ENCODE results near the gene EHMT2.
"Not testable (repeated sequence)": the region's sequence is repeated elsewhere in the genome, so short reads cannot be mapped to it uniquely, and the experiment has no call there.

The EHMT2 gene

DNA sequence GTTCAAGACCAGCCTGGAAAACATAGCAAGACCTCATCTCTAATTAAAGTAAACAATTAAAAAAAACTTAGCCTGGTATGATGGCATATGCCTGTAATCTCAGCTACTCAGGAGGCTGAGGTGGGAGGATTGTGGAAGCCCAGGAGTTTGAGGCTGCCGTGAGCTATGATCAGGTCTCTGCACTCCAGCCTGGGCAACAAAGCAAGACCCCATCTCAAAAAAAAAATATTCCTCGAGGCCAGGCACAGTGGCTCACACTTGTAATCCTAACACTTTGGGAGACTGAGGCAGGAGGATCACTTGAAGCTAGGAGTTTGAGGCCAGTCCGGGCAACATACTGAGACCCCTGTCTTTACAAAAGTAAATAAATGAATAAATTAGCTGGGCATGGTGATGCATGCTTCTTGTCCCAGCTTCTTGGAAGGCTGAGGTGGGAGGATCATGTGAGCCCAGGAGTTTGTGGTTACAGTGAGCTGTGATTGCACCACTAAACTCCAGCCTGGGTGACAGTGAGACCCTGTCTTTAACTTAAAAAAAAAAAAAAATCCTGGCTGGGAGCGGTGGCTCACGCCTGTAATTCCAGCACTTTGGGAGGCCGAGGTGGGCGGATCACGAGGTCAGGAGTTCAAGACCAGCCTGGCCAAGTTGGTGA lies 20.7 kb upstream of the EHMT2 start:
- no peak overlapping the region for H3K27ac ChIP-seq
- no peak for DNase-seq (ENCODE audit: low spot score)
- TF ChIP-seq, protein P1, sequence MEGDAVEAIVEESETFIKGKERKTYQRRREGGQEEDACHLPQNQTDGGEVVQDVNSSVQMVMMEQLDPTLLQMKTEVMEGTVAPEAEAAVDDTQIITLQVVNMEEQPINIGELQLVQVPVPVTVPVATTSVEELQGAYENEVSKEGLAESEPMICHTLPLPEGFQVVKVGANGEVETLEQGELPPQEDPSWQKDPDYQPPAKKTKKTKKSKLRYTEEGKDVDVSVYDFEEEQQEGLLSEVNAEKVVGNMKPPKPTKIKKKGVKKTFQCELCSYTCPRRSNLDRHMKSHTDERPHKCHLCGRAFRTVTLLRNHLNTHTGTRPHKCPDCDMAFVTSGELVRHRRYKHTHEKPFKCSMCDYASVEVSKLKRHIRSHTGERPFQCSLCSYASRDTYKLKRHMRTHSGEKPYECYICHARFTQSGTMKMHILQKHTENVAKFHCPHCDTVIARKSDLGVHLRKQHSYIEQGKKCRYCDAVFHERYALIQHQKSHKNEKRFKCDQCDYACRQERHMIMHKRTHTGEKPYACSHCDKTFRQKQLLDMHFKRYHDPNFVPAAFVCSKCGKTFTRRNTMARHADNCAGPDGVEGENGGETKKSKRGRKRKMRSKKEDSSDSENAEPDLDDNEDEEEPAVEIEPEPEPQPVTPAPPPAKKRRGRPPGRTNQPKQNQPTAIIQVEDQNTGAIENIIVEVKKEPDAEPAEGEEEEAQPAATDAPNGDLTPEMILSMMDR (conservative IDR thresholded peaks at IDR 0.05; ENCODE audit: low read depth) = no peak
- ChIA-PET POLR2A (ENCODE audit: low non-redundant PET) (no interaction called here), CTCF (interaction anchor here (0.6 to 0.7 kb wide), 3 partner anchors 24 to 1029 kb away, joined by 4 to 7 read pairs (median 5); no protein-coding TSS in a partner anchor)

DNA sequence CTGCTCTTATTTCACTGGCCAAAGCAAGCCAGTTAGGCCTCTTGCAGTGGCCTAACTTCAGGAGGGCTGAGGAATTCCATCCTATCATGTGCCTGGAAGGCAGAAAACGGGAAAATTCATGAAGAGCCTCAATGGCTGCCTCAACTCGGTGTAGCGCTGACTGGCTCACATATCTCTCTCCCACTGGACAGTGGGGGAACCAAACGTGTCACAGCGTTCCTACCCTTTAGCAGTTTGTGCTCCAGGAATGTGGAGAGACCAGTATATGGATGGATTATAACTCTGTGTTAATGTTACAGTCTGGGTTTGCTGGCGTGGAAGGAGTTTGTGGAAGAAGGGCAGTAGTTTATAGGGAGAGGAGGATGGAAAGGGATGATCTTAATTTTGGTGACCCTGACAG lies 18.3 kb upstream of the EHMT2 start:
- no peak for DNase-seq (ENCODE audit: low spot score)
- CTCF ChIA-PET = interaction anchor here (0.7 kb wide), 1 partner anchor 199 kb away, joined by 3 read pairs; no protein-coding TSS in a partner anchor
- POLR2A ChIA-PET (ENCODE audit: low non-redundant PET) = no interaction called here
- H3K27ac ChIP-seq = no peak overlapping the region
- TF ChIP-seq, protein P1 (conservative IDR thresholded peaks at IDR 0.05; ENCODE audit: low read depth) = no peak

DNA sequence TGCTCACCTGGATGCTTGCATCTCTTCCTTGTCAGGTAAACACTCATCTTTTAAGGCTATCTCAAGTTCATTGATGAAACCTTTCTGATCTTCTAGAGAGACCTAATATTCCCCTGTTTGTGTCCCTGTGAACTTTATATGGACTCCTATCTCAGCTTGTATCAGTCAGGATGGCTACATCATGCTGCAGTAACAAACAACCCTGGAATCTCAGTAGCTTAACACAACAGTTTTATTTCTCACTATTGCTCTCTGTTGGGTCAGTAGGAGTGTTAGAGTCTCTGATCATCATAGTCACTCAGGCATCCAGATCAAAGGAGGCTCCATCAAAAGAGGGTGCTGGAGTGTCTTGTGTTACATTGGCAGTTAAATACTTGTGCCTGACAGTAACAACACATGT lies 17.9 kb upstream of the EHMT2 start:
- no peak for DNase-seq (ENCODE audit: low spot score)
- CTCF ChIA-PET = interaction anchor here (0.7 kb wide), 1 partner anchor 198 kb away, joined by 3 read pairs; no protein-coding TSS in a partner anchor
- H3K27ac ChIP-seq = no peak overlapping the region
- TF ChIP-seq, protein P1 (conservative IDR thresholded peaks at IDR 0.05; ENCODE audit: low read depth) = no peak
- POLR2A ChIA-PET (ENCODE audit: low non-redundant PET) = no interaction called here

DNA sequence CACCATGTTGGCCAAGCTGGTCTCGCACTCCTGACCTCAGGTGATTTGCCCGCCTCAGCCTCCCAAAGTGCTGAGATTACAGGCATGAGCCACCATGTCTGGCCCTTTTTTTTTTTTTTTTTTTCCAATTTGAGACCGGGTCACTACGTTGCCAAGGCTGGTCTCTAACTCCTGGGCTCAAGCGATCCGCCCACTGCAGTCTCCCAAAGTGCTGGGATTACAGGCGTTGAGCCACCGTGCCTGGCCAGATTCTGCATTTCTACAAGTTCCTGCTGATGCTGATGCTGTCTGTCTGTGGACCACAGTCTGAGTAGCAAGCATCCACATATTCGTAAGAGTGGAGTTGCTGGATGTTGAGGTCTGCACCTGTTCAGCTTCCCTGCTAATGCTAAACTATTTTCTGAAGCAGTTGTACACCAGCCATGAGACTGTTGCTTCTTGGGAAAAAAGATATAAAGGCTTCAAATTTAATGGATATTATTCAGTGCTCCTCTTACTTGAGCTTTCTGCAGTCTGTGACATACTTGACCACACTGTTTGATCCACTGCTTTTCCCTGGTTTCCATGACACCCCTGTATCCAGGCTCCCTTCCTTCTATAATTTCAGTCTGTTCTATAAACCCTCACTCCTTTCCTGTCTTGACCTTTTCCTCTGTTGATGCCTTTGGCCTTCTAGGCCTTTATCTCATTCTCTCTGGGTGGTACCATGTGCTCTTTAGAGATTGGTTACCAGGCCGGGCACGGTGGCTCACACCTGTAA lies 14.5 kb upstream of the EHMT2 start:
- H3K27ac ChIP-seq = peak overlapping the region; percentile 77
- CTCF ChIA-PET = no interaction called here
- DNase-seq (ENCODE audit: low spot score) = no peak
- POLR2A ChIA-PET (ENCODE audit: low non-redundant PET) = interaction anchor here (0.6 to 0.9 kb wide), 2 partner anchors 194 to 1663 kb away, joined by 4 read pairs; no protein-coding TSS in a partner anchor
- TF ChIP-seq, protein P1 (conservative IDR thresholded peaks at IDR 0.05; ENCODE audit: low read depth) = no peak

DNA sequence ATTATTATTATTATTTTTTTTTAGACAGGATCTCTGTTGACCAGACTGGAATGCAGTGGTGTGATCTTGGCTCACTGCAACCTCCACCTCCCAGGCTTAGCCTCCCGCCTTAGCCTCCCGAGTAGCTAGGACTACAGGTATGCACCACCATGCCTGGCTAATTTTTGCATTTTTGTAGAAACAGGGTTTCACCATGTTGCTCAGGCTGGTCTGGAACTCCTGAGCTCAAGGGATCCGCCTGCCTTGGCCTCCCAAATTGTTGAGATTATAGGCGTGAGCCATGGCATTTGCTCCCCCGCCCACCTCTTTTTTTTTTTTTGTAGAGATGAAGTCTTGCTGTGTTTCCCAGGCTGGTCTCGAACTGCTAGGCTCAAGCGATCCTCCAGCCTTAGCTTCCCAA lies 11.8 kb upstream of the EHMT2 start:
- DNase-seq (ENCODE audit: low spot score); H3K27ac ChIP-seq; POLR2A ChIA-PET (ENCODE audit: low non-redundant PET): not testable (repeated sequence)
- CTCF ChIA-PET = interaction anchor here (0.6 to 0.7 kb wide), 2 partner anchors 139 to 963 kb away, joined by 3 to 9 read pairs; no protein-coding TSS in a partner anchor

DNA sequence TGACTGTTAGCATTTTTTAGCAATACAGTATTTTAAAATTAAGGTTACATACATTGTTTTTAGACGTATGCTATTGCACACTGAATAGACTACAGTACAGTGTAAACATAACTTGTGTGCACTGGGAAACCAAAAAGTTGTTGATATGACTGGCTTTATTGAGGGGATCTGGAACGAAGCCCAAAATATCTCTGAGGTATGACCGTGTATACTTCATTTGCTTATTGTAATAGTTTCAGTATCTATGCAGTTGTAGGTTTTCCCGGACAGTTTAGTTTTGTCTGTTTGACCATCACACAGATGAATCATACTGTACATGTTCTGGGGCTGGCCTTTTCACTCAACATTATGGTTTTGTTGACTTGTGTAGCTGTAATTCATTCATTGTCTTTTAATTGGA lies 11.3 kb upstream of the EHMT2 start:
- POLR2A ChIA-PET (ENCODE audit: low non-redundant PET) = interaction anchor here (0.7 kb wide), 1 partner anchor 344 kb away, joined by 4 read pairs; no protein-coding TSS in a partner anchor
- DNase-seq (ENCODE audit: low spot score) = no peak

DNA sequence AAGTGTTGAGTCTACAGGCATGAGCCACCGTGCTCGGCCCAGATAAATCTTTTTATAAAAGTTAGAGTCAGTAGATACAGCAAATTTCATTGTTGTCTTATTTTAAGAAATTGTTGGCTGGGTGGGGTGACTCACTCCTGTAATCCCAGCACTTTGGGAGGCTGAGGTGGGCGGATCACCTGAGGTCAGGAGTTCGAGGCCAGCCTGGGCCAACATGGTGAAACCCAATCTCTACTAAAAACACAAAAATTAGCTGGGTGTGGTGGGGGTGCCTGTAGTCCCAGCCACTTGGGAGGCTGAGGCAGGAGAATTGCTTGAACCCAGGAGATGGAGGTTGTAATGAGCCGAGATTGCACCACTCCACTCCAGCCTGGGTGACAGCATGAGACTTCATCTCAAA lies 10.8 kb upstream of the EHMT2 start:
- POLR2A ChIA-PET (ENCODE audit: low non-redundant PET) = interaction anchor here (0.7 kb wide), 2 partner anchors 38 to 343 kb away, joined by 4 to 8 read pairs; partner anchors contain the start of gene CFB
- H3K27ac ChIP-seq = not testable (repeated sequence)

More for the DNA sequence above, 11.3 kb upstream of the EHMT2 start:
- CTCF ChIA-PET = no interaction called here
- H3K27ac ChIP-seq = no peak overlapping the region
- TF ChIP-seq, protein P1 (conservative IDR thresholded peaks at IDR 0.05; ENCODE audit: low read depth) = no peak

More for the DNA sequence above, 10.8 kb upstream of the EHMT2 start:
- CTCF ChIA-PET; DNase-seq (ENCODE audit: low spot score): not testable (repeated sequence)
